ENCODE data around the gene ZNF688.

ZNF688 gene

DNA sequence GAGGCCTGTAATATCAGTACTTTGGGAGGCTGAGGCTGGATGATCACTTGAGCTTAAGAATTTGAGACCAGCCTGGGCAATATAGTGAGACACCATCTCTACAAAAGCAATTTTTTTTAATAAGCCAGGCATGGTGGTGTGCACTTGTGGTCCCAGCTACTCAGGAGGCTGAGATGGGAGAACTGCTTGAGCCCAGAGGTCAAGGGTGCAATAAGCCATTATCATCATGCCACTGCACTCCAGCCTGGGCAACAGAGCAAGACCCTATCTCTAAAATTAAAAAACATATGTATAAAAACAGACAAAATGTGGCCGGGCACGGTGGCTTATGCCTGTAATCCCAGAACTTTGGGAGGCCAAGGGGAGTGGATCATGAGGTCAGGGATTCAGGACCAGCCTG, 17.1 kb upstream of the ZNF688 start:
- DNase-seq: no peak

DNA sequence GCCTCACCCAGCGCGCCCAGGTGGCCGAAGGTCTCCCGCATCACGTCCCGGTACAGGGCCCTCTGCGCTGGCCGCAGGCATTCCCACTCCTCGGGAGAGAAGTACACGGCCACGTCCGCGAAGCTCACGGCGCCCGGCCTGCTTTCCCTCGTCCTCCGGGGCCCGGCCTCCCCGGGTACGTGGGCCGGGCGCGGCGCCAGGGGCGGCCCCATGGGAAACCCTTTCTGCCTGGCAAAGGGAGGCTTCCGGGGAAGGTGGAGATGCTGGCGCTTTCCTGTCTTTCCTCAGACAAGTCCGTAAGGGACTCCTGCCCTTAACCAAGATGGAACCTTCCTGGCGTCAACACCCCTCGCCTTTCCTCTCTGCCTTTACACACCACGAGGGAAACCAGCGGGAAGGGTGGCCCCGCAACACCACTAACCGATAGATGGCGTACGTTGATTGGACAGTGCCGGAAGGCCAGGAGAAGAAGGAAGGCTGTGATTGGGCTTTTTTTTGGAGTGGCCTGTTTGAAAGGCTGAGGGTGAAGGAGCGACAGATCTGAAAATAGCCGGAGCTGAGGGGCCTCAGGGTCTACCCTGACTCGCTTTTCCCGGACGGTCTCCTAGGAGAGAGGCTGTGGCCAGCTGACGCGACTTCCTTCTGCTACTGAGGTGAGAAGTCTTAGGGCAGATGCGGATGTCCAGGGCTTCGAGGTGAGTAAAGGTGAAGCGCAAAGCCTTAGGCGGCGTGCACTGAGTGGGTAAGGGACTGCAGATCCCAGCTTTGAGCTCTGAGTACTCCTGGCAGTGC, 14.1 kb upstream of the ZNF688 start, which contains the start of gene ZNF785:
ZNF785 (minus strand) TSS at position 298 of the 792 bp plus-strand sequence; CDS start at position 212, 86 bp downstream.
- DNase-seq: peak; percentile 96

DNA sequence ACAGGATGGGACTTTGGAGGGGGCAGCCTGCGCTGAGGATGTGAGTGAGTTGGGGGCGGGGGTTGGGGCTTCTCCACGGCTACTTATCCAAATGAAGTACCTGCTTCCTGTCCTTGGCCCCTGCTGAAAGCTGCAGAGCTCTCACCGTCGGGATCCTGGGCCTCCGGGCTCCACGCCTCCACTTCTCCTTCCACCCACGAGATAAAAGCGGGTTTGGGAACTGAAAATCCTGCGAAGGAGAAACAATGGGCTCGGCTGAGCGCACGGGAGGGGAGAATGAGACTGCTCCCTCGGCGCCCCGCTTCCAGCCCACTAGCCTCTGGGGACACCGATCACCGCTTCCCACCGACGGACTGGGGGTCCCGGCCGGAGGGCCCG, 13.5 kb upstream of the ZNF688 start:
- DNase-seq: no peak

DNA sequence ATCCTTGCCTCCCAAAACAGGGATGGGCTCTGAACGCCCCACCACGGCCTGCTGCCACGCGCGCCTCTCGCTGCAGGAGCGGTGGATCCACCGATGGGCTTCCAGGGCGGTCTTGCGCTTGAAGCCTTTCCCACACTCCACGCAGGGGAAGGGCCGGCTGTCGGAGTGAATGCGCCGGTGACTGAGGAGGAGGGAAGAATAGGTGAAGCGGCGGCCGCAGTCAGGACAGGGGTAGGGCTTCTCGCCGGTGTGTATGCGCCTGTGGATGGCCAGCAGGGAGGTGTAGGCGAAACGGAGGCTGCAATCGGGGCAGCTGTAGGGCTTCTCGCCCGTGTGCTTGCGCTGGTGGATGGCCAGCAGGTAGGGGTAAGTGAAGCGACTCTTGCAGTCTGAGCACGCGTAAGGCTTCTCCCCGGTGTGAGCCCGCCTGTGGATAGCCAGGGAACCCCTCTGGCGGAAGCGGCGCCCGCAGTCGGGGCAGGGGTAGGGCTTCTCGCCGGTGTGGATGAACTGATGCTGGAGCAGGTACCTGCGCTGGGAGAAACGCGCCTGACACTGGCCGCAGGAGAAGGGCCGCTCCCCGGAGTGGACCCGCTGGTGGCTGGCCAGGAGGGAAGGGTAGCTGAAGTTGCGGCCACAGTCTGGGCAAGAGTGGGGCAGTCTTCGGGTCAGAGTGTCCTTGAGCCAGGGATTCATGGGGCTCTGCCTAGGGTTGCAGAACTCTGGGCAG, 11.3 kb upstream of the ZNF688 start:
- DNase-seq: no peak

DNA sequence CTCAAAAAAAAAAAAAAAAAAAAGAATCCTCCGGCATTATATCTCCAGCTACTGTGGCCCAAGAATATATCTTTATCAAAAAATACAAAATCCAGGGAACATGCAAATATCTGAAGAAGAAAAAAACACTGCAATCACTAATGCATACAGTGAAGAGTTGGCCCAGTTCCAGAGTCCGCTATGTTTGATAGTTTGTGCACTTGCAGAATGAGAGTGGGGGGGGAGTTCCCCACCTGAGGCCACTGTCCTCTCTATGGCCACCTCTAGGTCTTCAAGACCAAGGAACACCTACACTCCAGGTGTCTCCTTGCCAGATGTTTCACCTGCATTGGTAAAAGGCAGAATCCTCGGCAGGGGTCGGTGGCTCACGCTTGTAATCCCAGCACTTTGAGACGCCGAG, 9.9 kb upstream of the ZNF688 start:
- no peak for DNase-seq

DNA sequence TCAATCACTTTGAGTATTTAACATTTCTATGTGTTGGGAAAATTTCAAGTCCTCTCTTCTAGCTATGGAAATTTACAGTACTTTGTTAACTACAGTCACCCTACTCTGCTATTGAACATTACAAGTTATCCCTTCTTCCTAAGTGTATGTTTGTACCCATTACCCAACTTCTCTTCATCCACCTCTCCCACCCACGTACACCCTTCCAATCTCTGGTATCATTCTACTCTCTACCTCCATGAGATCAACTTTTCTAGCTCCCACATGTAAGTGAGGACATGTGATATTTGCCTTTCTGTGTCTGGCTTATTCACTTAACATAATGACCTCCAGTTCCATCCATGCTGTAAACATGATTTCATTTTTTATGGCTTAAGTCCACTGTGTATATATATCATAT, 3.2 kb upstream of the ZNF688 start:
- DNase-seq: no peak

DNA sequence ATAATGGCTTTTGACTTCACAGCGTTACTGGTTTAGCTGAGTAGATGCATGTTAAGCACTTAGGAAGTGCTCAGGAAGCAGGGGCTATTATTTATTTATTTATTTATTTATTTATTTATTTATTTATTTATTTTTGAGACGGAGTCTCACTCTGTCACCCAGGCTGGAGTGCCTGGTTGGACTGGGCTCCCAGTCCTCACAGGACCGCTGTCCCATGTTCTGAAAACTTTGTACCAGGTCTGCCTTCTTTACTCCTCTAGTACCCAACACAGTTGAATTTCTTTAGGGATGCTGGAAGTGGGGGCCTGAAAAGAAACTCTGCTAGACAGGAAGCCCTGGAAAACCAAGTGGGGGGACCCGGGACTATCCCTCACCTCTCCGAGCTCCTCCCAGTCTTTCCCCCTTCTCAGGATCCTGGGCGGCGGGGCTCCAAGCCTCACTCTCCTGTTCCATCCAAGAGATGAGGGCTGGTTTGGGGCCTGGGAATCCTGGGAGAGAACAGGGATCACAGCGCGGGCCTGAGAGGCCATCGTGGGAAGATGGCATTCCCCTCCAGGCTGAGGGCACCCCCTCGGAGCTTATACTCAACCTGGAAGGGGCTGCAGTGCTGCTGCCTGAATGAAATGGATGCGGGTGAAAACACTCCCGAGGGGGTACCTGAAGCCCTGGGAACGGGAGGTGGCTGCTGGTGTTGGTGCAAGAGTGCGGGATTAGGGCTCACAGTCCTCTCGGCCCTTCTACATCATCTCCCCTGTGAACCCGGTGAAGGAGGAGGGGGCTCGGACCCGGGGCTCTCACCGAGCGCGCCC, 674 bp downstream of the ZNF688 start:
- no peak for DNase-seq

DNA sequence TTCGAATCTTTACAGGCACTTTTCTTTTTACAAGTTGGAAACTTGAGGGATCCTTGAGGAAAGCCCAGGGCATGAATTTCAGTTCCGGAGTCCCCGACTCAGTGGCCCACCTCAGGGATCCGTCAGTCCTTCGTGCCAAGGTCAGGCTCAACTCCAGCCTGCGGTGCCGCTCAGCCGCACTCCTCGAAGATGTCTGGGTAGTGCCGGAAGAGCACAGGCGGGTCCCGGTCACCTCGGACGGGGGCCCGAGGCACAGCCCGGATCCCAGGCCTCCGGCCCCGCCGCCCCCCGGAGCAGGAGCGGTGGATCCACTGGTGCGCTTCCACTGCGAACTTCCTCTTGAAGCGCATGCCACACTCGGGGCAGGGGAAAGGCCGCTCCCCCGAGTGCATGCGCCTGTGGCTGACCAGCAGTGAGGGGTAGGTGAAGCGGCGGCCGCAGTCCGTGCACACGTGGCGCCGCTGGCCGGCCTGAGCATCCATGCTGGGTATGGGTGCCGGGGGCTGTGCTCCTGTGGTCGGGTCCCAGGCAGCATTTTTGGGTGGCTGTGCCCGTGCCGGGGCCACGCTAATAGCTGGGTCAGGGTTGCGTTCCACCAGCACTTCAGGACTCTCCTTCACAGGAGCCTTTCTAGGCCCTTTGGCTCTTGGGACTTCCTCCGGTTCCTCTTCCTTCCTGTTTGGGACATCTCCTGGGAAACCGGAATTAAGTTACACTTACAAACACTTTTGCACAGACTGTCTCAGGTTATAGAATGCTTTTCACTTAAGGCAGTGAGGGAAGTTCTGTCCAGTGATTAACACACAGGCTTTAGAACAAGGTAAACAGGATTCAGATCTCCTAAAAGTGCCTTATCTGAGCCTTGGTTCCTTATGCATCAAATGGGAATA, 1.5 kb downstream of the ZNF688 start:
- DNase-seq: peak; percentile 27

DNA sequence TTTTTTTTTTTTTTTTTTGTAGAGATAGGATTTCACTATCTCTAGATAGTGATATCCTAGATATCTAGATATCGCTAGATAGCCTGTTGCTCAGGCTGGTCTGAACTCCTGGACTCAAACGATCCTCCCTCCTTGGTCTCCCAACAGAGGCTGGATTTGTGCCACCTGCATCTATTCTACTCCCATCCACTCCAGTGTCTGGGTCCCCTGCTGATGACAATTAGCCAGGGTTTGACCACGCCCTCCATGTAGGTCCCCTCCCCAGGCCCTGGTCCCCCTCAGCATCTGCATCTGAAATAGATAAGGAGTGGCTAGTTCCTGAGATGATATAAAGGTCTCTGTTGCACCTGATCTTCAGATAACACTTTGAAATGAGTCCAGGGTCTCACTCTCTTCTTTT, 2.2 kb downstream of the ZNF688 start:
- DNase-seq: no peak

DNA sequence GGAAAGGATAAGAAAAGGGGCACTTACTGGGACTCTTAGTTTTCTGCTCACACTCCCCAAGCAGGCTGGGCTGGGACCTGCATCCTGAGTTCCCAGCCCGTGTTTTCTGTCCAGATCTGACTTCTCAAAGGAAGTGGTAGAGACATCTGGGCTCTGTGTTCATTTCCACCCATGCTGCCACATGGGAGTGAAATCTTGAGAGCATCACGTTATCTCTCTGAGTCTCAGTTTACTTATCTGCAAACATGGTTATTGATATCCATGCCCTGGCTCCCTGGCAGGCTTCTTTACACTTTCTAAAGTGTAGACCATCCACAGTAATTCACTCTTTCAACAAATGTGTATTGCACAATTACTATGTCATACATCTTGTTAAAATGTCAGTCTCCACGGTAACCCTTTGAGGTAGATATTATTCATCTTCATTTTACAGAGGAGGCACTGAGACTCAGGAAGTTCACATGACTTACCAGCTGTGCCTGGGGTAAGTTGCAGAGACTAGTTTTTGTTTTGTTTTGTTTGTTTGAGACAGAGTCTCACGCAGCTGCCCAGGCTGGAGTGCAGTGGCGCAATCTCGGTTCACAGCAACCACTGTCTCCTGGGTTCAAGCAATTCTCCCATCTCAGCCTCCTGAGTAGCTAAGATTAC, 3.4 kb downstream of the ZNF688 start:
- DNase-seq: no peak

DNA sequence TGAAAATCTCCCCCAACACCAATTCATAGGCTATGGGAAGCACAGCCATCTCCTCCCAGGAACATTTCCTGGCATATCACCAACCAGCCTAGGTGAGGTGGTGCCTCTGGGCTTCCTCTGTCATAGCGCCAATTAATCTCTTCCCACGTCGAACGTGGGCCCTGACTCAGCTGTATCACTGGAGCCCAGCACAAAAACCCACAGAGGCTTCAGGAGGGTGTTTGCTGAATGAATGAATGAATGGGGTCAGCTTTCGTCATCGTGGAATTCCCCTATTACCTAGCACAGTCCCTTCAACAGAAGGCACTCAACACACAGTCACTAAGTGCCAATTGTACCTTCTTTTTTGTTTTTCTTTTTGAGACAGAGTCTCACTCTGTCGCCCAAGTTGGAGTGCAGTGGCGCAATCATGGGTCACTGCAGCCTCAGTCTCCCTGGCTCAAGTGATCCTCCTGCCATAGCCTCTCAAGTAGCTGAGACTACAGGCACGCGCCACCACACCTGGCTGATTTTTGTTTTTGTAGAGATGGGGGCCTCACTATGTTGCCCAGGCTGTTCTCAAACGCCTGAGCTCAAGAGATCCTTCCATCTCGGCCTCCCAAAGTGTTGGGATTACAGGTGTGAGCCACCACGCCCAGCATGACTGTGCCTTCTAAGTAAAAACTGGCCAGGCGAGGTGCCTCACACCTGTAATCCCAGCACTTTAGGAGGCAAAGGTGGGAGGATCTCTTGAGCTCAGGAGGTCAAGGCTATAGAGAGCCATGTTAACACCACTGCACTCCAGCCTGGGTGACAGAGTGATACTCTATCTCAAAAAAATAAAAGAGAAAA, 4.1 kb downstream of the ZNF688 start:
- no peak for DNase-seq

DNA sequence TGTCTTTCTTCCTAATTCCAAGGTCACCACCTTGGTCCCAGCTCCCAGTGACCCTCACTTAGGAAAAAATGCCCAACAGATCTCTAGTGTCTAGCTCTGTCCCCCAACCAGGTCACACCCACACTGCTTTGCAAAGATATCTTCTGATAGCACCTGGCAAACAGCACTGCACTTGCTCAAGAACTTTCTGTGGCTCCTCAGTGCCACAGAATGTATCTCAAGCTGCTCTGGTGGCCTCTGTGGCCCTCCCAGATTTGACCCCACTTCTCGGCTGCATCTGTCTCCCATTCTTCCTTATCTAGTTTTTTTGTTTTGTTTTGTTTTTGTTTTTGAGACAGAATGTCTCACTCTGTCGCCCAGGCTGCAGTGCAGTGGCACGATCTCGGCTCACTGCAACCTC, 5.0 kb downstream of the ZNF688 start:
- DNase-seq: no peak

DNA sequence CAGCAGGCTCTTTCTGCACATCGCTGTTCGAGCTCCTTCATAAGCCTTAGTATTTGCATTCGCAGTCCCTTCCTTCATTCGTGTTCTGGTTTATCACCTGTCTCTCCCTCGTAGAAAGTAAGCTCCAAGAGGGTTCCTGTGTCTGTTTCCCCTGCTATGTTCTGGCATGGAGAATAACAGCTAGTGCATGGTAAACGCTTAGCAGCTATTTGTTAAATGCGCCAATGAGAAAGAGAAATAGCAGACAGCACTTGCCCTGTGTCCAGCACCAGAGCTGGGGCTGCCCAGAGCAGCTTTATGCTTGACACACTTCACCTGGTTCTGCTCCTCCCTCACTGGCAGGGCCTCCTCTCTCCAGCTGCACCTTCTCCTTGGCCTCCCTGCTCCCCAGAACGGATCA, 5.5 kb downstream of the ZNF688 start:
- DNase-seq: no peak

DNA sequence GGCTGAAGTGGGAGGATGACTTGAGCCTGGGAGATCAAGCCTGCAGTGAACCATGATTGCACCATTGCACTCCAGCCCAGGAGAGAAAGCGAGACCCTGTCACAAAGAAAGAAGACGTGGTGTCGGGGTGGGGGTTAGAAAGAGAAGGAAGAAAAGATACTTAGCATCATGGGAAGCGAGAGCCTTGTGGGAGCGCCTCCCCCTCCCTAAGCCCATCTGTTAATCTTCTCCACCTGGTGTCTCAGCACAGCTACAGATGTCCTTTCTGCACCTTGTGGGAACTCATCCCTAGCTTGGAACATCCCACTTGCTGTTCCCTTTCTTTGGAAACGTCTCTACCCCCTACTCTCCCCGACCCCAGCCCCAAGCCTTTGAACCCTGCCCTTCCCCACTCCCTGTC, 6.0 kb downstream of the ZNF688 start:
- DNase-seq: no peak

DNA sequence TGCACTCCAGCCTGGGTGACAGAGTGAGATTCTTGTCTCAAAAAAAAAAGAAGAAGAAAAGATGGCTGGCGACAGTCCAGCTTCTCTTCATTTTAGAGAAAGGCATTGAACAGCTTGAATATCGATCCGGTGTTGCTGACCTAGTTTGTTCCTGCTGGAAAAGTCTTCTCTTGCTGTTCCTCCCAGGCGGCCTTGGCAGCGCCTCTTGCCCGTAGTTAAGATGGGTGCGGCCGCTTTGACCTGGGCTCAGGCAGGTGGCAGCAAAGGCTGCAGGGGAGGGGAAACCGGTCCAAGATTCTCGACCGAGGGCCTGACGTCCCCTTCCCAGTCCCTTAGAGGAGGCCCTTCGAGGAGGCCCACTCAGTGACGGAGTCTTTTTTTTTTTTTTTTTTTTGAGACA, 9.5 kb downstream of the ZNF688 start:
- no peak for DNase-seq

DNA sequence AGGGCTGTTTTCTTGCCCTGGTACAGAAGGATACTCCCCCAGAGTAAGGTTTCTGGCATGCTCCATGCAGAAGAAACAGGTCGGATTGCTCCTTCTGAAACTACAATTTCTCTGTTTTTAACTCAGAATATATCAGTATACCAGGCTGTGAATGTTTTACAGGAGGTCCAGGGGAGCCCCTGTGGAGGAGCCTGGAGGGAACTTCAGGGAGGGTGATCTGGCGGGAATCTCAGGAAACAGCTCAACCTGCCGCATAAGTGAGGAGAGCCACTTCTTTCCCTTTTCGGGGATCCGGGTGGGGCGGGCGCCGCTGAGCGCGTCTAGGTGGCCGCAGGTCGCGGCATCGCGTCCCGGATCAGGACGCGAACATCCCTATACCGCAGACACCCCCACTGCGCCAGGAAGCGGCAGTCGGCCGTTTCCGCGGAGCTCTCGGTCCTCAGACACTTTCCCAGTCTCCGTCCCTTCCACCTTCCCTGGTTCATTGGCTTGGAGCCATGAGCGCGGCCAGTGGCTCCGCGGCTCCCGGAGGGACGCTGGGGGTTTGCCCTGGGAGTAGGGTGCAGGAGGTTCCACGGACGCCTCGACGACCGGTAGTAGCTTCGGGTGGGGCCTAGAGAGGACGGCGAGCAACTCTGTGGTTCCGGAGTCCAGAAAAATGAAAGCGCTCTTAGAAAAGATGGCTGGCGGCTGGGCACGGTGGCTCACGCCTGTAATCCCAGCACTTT, 10.3 kb downstream of the ZNF688 start:
- peak; percentile 67 for DNase-seq

DNA sequence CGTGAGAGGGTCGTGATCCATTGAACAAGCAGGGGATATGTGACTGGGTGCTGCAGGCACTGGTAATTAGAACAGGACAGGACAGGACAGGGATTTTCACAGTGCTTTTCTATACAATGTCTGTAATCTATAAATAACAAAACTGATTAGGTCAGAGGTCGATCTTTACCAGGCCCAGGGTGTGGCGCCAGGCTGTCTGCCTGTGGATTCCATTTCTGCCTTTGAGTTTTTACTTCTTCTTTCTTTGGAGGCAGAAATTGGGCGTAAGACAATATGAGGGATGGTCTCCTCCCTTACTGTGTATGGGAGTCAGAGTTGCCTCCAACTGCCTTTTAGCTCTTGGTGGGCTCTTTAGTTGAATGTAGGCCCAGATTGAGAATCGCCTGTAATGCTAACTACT, 11.8 kb downstream of the ZNF688 start:
- DNase-seq: no peak

DNA sequence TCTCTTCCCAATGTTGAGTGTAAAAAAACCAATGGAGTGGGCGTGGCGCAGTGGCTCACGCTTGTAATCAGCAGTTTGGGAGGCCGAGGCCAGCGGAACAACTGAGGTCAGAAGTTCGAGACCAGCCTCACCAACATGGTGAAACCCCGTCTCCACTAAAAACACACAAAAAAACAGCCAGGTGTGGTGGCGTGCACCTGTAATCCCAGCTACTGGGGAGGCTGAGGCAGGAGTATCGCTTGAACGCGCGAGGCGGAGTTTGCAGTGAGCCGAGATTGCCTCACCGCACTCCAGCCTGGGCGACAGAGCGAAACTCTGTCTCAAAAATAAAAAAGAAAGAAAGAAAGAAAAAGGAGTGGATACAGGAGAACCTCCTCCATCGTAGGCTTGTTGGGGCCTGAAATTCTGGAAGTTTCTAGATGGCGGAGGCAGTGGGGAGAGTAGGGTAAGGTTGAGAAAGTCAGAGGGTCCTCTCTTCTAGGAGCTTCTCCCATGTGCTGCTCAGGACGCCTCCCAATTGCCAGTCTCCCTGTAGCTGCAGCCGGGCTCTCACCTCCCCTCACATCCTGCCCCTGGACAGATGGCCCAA, 12.6 kb downstream of the ZNF688 start:
- no peak for DNase-seq

All from right kidney (tissue), 1 donor.